Diencephalon (tissue), 1 donor: ENCODE results near the gene VPS45. TPM values are rescaled to one million over a fixed set of nuclear protein-coding genes. Genes with fewer than 3 reads are reported as not detected.

Source experiments
- total RNA-seq: library from RNA; depleted of rRNA; stranded (reverse); fragments of >200 nt; gene quantifications from one replicate; pipeline ENCODE4 v1.2.3, GENCODE V29; 2014

VPS45 gene, protein sequence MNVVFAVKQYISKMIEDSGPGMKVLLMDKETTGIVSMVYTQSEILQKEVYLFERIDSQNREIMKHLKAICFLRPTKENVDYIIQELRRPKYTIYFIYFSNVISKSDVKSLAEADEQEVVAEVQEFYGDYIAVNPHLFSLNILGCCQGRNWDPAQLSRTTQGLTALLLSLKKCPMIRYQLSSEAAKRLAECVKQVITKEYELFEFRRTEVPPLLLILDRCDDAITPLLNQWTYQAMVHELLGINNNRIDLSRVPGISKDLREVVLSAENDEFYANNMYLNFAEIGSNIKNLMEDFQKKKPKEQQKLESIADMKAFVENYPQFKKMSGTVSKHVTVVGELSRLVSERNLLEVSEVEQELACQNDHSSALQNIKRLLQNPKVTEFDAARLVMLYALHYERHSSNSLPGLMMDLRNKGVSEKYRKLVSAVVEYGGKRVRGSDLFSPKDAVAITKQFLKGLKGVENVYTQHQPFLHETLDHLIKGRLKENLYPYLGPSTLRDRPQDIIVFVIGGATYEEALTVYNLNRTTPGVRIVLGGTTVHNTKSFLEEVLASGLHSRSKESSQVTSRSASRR
- 79.4 TPM for total RNA-seq

GRCh38 chr1:150067184-150068108, at the start of gene VPS45:
VPS45 (plus strand) TSS chr1:150067776; CDS start chr1:150067858, 82 bp downstream.

DNA sequence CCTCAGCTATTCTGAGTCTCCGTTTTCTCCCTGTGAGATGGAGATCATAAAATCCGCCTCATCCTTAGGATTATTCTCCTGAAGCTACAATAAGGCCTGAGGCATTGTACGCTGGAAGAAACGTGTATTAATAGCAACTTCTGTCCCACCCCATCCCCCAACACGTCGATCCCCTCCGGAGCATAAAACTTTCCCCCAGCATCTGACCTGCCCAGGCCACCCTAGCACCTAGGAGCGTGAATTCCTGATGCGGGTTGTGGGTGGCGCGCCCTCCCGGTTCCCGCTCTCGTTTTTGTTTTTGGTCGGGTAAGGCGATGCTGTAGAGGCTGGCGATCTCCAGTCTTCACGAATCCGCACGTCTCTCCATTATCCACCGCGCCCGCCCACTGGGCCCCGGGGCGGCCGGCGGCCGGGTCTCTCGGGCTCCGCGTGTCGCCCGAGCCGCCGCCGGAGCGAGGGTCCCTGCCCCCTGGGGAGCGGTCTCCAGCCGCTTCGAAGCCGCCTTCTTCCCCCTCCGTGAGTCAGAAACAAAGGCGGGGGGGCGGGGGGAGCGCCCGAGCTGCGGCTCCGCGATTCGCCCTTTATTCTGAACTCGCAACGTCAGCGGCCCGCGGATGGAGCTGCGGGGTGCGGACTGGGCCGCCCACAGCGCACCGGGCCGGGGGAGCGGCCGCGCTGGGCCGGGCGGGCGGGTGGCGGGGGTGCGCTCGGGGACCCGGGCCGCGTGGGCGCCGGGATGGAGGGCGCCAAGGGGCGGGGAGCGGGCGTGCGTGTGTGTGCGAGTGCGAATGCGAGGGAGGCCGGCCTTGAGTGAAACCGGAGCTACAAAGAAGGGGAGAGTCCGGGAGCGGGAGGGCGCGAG, 81.9 kb downstream of the VPS45 start, which contains the start of gene PLEKHO1:
Gene PLEKHO1, plus strand, starts transcription at position 646 of the 862 bp plus-strand sequence. CDS start 342 bp downstream, outside the sequence.

Other genes with a start within 250 kb of the VPS45 start
- 11.8 TPM for gene BOLA1, start 168.2 kb upstream of the VPS45 start, total RNA-seq
- gene SV2A, start 149.9 kb upstream of the VPS45 start, total RNA-seq: 183 TPM
- 10.4 TPM for gene SF3B4, start 140.0 kb upstream of the VPS45 start, total RNA-seq
- gene MTMR11, start 130.9 kb upstream of the VPS45 start, total RNA-seq: 6.2 TPM
- gene OTUD7B, start 57.0 kb upstream of the VPS45 start, total RNA-seq: 9.9 TPM
- gene PLEKHO1, start 82.1 kb downstream of the VPS45 start, total RNA-seq: 39.9 TPM
- gene ANP32E, start 168.3 kb downstream of the VPS45 start, total RNA-seq: 40.8 TPM
- 1.8 TPM for gene CA14, start 190.0 kb downstream of the VPS45 start, total RNA-seq
- gene APH1A, start 201.2 kb downstream of the VPS45 start, total RNA-seq: 72.9 TPM
- gene C1orf54, start 205.0 kb downstream of the VPS45 start, total RNA-seq: 21.5 TPM
- gene CIART, start 214.8 kb downstream of the VPS45 start, total RNA-seq: 6.5 TPM
- gene MRPS21, start 226.1 kb downstream of the VPS45 start, total RNA-seq: 61.6 TPM